Activated CD4-positive, alpha-beta memory T cell treated with anti-CD3 and anti-CD28 coated beads for 36 hours (primary cell): ENCODE results near the gene L1TD1. TPM values are rescaled to one million over a fixed set of nuclear protein-coding genes. Genes with fewer than 3 reads are reported as not detected.
"Not testable (repeated sequence)": the region's sequence is repeated elsewhere in the genome, so short reads cannot be mapped to it uniquely, and the experiment has no call there.

ENCODE experiments used
- CTCF ChIA-PET: fragments of 350-600 bp; sonication (Branson Sonifier 250); formaldehyde crosslinking; loops from one replicate; lab custom pipeline; 2021; ENCODE audit warnings: antibody characterized with exemption, inconsistent platforms; lab: Charles Lee
- POLR2A ChIA-PET: fragments of 350-600 bp; sonication (Branson Sonifier 250); formaldehyde crosslinking; loops from one replicate; lab custom pipeline; 2021; ENCODE audit warnings: antibody characterized with exemption; lab: Charles Lee
- DNase-seq: peaks from one replicate; pipeline ENCODE4 v3.0.0-alpha.2; 2020
- H3K27ac Mint-ChIP-seq: one replicate; pipeline ENCODE4 v1.8.0; 2021; ENCODE audit warnings: mixed read lengths
- H3K27me3 Mint-ChIP-seq: one replicate; pipeline ENCODE4 v1.8.0; 2021; ENCODE audit warnings: mixed read lengths
- H3K36me3 Mint-ChIP-seq: one replicate; pipeline ENCODE4 v1.8.0; 2021; ENCODE audit warnings: mixed read lengths
- H3K4me1 Mint-ChIP-seq: one replicate; pipeline ENCODE4 v1.8.0; 2021; ENCODE audit warnings: low read depth, mixed read lengths
- H3K4me3 Mint-ChIP-seq: one replicate; pipeline ENCODE4 v1.8.0; 2021; ENCODE audit warnings: mild to moderate bottlenecking, mixed read lengths
- H3K9me3 Mint-ChIP-seq: one replicate; pipeline ENCODE4 v1.8.0; 2021; ENCODE audit warnings: mixed read lengths
- intact Hi-C: fragments of 100-400 bp; cut with micrococcal nuclease; formaldehyde crosslinking; loops from one replicate; pipeline ENCODE4 v1.15.1; 2023
- total RNA-seq, 2 experiments: library from RNA; stranded (reverse); gene quantifications; one replicate each; pipeline ENCODE4 v1.2.3, GENCODE V29; 2021

The L1TD1 gene, protein sequence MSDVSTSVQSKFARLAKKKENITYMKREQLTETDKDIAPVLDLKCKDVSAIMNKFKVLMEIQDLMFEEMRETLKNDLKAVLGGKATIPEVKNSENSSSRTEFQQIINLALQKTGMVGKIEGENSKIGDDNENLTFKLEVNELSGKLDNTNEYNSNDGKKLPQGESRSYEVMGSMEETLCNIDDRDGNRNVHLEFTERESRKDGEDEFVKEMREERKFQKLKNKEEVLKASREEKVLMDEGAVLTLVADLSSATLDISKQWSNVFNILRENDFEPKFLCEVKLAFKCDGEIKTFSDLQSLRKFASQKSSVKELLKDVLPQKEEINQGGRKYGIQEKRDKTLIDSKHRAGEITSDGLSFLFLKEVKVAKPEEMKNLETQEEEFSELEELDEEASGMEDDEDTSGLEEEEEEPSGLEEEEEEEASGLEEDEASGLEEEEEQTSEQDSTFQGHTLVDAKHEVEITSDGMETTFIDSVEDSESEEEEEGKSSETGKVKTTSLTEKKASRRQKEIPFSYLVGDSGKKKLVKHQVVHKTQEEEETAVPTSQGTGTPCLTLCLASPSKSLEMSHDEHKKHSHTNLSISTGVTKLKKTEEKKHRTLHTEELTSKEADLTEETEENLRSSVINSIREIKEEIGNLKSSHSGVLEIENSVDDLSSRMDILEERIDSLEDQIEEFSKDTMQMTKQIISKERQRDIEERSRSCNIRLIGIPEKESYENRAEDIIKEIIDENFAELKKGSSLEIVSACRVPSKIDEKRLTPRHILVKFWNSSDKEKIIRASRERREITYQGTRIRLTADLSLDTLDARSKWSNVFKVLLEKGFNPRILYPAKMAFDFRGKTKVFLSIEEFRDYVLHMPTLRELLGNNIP
- total RNA-seq = not detected

DNA sequence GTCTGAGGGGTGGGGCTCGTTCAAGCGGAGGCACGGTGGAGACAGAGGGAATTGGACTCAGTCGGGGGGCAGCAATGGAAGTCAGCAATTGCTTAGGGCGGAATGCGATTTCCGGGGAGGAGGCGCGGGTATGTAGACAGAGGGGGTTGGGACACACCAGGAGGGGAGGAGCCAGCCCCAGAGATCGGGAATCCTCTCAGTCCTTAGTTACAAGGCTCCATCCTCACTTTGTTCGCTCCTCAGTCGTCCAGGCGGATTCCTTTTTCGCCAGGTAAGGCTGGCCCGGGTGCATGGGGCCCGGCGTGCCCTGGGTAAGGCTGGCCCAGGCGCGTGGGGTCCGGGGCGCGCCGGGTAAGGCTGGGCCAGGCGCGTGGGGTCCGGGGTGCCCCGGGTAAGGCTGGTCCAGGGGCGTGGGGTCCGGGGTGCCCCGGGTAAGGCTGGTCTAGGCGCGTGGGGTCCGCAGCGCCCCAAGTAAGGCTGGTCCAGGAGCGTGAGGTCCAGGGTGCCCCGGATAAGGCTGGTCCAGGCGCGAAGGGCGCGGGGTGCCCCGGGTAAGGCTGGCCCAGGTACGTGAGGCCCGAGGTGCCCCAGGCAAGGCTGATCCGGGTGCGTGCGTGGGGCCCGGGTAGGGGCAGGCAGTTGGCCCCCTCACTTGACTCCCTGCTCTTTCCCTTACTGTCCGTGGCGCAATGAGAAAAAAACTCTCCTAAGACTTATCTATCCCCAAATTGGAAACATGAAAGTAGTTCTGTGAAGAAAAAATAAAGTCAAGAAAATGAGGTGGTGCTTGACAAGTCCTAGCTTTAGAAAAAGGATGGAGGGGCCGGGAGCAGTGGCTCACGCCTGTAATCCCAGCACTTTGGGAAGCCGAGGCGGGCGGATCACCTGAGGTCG lies at the start of gene L1TD1:
Gene L1TD1, plus strand, starts transcription at position 199 of the 894 bp plus-strand sequence. CDS start 11,780 bp downstream, outside the sequence.
- POLR2A ChIA-PET = no interaction called here
- Mint-ChIP-seq H3K4me3 (no peak within 1 kb of the TSS), H3K27me3 (peaks cover 20% of the 10 kb centered on the region)

DNA sequence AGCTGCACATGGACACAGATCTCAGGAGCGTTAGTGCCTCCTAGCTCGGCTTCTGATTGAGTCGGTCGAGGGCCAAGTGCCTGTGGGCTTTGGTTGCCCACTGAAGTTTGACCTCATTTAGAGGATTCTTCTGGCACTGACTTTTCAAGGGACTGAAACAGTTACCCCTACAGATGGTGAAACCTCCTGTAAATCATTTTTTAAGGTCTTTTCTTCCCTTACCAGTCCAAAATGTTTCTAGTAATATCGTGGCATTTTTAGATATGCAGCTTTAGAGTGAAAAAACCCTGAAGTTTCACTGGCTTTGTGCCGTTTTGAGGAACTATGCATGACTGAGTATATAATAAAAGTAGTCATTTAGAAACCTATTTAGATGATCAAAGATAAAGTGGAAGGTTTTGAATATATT lies 34.7 kb upstream of the L1TD1 start:
- intact Hi-C loops = no loop called here
- ChIA-PET CTCF (interaction anchor here (0.5 to 1.0 kb wide), 2 partner anchors 16 to 77 kb away, joined by 3 read pairs; no protein-coding TSS in a partner anchor), POLR2A (no interaction called here)
- H3K27ac Mint-ChIP-seq = no peak overlapping the region
- no peaks in the 10 kb centered on the region for H3K36me3 Mint-ChIP-seq
- no peaks in the 10 kb centered on the region for H3K4me1 Mint-ChIP-seq
- H3K4me3 Mint-ChIP-seq = no peak overlapping the region
- no peak for DNase-seq
- H3K27me3 Mint-ChIP-seq = no peaks in the 10 kb centered on the region
- no peaks in the 10 kb centered on the region for H3K9me3 Mint-ChIP-seq

More for the DNA sequence above, at the start of gene L1TD1:
- CTCF ChIA-PET = no interaction called here
- intact Hi-C loops = no loop called here
- peaks cover 4% of the 10 kb centered on the region for H3K4me1 Mint-ChIP-seq
- H3K36me3 Mint-ChIP-seq = no peaks in the 10 kb centered on the region
- H3K27ac Mint-ChIP-seq = no peak within 1 kb of the TSS
- no peaks in the 10 kb centered on the region for H3K9me3 Mint-ChIP-seq
- DNase-seq = no peak

DNA sequence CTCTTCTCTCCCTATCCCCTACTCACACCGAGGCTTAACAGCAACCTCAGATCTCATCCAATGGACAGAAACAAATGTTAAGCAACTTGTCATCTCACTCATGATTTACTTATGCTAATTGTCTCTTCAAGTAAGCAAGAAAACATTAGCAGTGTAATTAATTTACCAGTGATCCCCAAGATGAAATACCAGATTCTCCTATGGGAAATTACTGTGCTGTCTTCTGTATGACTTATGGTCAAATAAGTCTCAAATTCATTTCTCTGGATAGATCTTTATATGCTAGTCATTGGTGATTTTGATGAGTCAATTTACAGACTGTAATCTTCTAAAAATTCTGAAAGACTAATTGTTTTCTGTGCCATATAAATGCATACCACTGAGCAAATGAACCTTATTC lies 32.9 kb upstream of the L1TD1 start:
- POLR2A ChIA-PET = no interaction called here
- H3K27me3 Mint-ChIP-seq = no peaks in the 10 kb centered on the region
- CTCF ChIA-PET = interaction anchor here (1.5 kb wide), 1 partner anchor 17 kb away, joined by 3 read pairs; no protein-coding TSS in a partner anchor
- H3K36me3 Mint-ChIP-seq = no peaks in the 10 kb centered on the region
- intact Hi-C loops = no loop called here
- no peak for DNase-seq
- no peaks in the 10 kb centered on the region for H3K4me1 Mint-ChIP-seq
- H3K9me3 Mint-ChIP-seq = no peaks in the 10 kb centered on the region
- H3K4me3 Mint-ChIP-seq = no peak overlapping the region
- no peak overlapping the region for H3K27ac Mint-ChIP-seq

DNA sequence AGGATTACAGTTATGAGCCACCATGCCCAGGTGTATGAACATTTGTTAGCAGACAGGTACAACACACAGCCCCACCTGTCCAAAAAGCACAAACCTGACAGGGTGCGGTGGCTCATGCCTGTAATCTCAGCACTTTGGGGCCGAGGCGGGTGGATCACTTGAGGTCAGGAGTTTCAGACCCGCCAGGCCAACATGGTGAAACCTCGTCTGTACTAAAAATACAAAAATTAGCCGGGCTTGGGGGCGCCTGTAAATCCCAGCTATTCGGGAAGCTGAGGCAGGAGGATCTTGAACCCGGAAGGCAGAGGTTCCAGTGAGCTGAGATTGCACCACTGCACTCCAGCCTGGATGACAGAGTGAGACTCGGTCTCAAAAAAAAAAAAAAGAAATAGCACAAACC lies 24.3 kb upstream of the L1TD1 start:
- H3K9me3 Mint-ChIP-seq, POLR2A ChIA-PET, intact Hi-C loops, H3K4me1 Mint-ChIP-seq, H3K4me3 Mint-ChIP-seq, CTCF ChIA-PET, H3K27ac Mint-ChIP-seq, H3K27me3 Mint-ChIP-seq, H3K36me3 Mint-ChIP-seq, DNase-seq: not testable (repeated sequence)

DNA sequence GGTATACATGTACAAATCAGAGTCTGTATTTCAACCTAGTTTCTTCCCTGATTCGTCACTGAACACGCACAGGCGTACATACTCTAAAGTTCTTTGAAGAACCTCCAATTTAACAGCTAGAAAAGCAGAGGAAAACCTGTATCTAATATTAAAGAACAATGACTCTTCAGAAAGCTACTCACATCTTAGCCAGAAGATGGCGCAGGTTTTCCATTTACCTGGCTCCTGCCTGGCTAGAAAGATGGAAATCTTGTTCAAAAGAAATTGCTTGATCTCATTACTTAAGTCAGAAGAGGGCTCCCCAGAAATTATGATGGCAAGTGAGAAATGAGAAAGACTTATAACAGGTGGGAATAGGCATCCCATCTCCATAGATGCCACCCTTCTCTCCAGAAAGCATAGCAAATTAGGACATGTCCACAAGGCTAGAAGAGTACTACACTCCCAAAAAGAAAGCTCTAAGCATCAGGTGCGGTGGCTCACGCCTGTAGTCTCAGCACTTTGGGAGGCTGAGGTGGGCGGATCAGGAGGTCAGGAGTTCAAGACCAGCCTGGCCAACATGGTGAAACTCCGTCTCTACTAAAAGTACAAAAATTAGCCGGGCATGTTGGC lies 19.0 kb upstream of the L1TD1 start:
- POLR2A ChIA-PET = no interaction called here
- intact Hi-C loops = loop anchor here (1.0 to 5.0 kb wide), 3 partner anchors 217 to 571 kb away; no protein-coding TSS in a partner anchor
- Mint-ChIP-seq H3K27me3 (no peaks in the 10 kb centered on the region), H3K27ac (no peak overlapping the region), H3K36me3 (no peaks in the 10 kb centered on the region), H3K4me1 (no peaks in the 10 kb centered on the region), H3K9me3 (no peaks in the 10 kb centered on the region), H3K4me3 (no peak overlapping the region)
- CTCF ChIA-PET = interaction anchor here (0.6 to 3.7 kb wide), 22 partner anchors 9 to 570 kb away, joined by 3 to 69 read pairs (median 4); no protein-coding TSS in a partner anchor
- DNase-seq = peak; percentile 33

DNA sequence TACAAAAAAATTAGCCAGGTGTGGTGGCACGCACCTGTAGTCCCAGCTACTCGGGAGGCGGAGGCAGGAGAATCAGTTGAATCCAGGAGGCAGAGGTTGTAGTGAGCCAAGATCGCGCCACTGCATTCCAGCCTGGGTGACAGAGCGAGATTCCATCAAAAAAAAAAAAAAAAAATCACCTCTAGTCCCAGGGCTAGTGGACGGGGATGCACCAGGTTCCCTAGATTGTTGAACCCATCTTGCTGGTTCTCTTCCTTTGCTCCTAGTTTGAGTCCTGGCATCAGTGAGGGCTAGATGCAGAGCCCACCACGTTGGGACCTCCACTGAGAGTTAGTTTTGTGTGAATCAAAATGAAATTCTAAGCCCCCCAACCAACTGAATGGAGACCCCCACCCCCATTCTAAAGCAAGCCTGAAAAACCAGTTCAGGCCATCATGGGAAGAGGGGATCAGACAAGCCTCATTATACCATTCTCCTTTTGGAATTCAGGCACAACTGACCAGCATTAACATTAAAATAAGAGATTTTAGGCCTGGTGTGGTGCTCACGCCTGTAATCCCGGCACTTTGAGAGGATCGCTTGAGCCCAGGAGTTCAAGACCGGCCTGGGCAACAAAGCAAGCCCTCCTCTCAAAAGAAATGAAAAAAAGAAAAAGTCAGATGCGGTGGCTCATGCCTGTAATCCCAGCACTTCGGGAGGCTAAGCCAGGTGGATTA lies 17.9 kb upstream of the L1TD1 start:
- Mint-ChIP-seq H3K4me3 (no peak overlapping the region), H3K27ac (no peak overlapping the region), H3K27me3 (no peaks in the 10 kb centered on the region), H3K9me3 (no peaks in the 10 kb centered on the region), H3K4me1 (no peaks in the 10 kb centered on the region), H3K36me3 (no peaks in the 10 kb centered on the region)
- DNase-seq = no peak
- POLR2A ChIA-PET = no interaction called here
- intact Hi-C loops = loop anchor here (5.0 kb wide), 1 partner anchor 216 kb away; no protein-coding TSS in a partner anchor
- CTCF ChIA-PET = interaction anchor here (0.8 to 3.7 kb wide), 8 partner anchors 8 to 569 kb away, joined by 3 to 69 read pairs (median 6); no protein-coding TSS in a partner anchor

DNA sequence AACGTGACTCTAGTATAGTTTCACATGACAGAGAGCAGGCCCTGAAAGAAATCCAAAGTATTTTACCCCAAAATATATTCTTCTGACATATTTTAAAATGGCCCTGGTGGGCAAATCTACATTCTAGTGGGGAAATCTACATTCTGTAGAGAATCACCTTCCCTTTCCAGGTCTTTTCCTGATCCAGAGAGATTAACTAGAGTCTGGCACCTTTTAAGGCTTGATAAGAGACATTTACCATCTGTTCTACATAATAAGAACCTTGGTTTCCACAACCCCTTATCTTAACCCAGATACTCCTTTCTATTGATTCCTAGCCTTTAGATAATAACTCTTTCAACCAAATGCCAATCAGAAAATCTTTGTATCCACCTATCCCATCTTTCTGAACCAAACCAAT lies 17.0 kb upstream of the L1TD1 start:
- H3K4me3 Mint-ChIP-seq = no peak overlapping the region
- H3K4me1 Mint-ChIP-seq = no peaks in the 10 kb centered on the region
- ChIA-PET CTCF (no interaction called here), POLR2A (no interaction called here)
- intact Hi-C loops = loop anchor here (5.0 kb wide), 1 partner anchor 215 kb away; no protein-coding TSS in a partner anchor
- no peaks in the 10 kb centered on the region for H3K27me3 Mint-ChIP-seq
- H3K9me3 Mint-ChIP-seq = no peaks in the 10 kb centered on the region
- no peak overlapping the region for H3K27ac Mint-ChIP-seq
- no peak for DNase-seq
- H3K36me3 Mint-ChIP-seq = no peaks in the 10 kb centered on the region

DNA sequence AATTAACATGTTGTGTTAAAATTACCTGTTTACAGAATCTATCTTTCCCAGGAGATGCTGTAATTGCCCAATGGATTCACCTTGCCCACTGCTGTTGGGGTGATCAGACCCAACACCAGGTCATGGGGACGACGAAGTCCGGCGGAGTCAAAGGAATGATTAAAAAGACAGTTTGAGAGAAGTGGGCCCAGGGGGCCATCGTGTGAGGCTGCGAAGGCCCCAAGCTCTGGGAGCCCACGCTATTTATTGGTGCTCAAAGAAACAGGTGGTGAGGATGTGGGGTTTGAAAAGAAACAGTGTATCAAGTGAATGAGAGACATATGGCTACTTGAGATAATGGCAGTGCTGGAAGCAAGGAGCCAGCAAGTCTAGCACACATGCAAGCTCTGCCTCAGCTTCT lies 16.3 kb upstream of the L1TD1 start:
- intact Hi-C loops = loop anchor here (5.0 kb wide), 1 partner anchor 214 kb away; no protein-coding TSS in a partner anchor
- no peak for DNase-seq
- Mint-ChIP-seq H3K27ac (no peak overlapping the region), H3K4me3 (no peak overlapping the region), H3K9me3 (no peaks in the 10 kb centered on the region), H3K27me3 (no peaks in the 10 kb centered on the region), H3K4me1 (no peaks in the 10 kb centered on the region), H3K36me3 (no peaks in the 10 kb centered on the region)
- ChIA-PET CTCF (interaction anchor here (1.0 kb wide), 1 partner anchor 229 kb away, joined by 4 read pairs; no protein-coding TSS in a partner anchor), POLR2A (no interaction called here)

DNA sequence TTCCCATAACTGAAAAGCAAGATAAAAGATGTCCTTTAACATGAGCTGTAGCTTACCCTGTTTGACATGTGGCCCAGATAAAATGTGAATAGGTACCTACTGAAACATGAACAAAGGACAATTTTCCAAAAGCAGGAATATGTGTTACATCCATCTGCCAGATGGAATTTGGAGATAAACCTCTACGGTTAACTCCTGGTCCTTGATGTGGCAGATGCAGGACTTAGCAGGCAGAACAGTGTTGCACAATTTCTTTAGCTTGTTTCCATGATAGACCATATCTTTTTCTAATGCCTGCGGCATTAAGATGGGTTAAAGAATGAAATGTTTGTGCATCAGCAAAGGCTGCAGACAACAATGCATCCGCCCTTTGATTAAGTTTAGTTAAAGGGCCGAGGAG lies 14.6 kb upstream of the L1TD1 start:
- H3K4me1 Mint-ChIP-seq, DNase-seq, H3K9me3 Mint-ChIP-seq, intact Hi-C loops, H3K4me3 Mint-ChIP-seq, H3K36me3 Mint-ChIP-seq, POLR2A ChIA-PET, H3K27me3 Mint-ChIP-seq, H3K27ac Mint-ChIP-seq: not testable (repeated sequence)
- CTCF ChIA-PET = interaction anchor here (2.0 kb wide), 1 partner anchor 566 kb away, joined by 5 read pairs; no protein-coding TSS in a partner anchor

DNA sequence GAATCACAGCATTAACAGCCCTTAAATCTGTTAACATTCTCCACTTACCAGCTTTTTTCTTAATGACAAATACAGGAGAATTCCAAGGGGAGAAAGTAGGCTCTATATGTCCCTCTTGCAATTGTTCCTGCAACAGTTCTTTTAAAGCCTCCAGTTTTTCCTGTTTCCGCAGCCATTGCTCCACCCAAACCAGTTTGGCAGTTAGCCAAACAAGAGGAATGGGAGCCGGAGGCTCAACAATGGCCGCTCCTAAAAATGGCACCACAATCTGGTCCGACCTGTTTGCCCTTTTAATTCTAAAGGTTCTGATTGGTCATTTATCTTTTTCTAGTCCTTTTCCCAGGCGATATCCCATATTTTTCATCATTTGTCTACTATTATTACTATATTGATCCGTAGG lies 14.0 kb upstream of the L1TD1 start:
- Mint-ChIP-seq H3K9me3 (no peaks in the 10 kb centered on the region), H3K4me3 (no peak overlapping the region), H3K36me3 (no peaks in the 10 kb centered on the region), H3K27ac (no peak overlapping the region), H3K27me3 (no peaks in the 10 kb centered on the region), H3K4me1 (no peaks in the 10 kb centered on the region)
- ChIA-PET POLR2A (no interaction called here), CTCF (interaction anchor here (2.0 kb wide), 1 partner anchor 566 kb away, joined by 5 read pairs; no protein-coding TSS in a partner anchor)
- intact Hi-C loops = no loop called here
- no peak for DNase-seq
